SK-N-SH (cell line): ENCODE measurements around the gene GPR179. TPM values are rescaled to one million over a fixed set of nuclear protein-coding genes. Genes with fewer than 3 reads are reported as not detected.

Source experiments
- CTCF ChIA-PET: fragments of 300-600, 350-600 bp; formaldehyde crosslinking; extraction: SDS; loops from one replicate; lab custom pipeline; 2021; lab: Yijun Ruan, JAX
- POLR2A ChIA-PET: fragments of 350-600 bp; sonication (Branson Sonifier 250); formaldehyde crosslinking; extraction: SDS; loops from one replicate; lab custom pipeline; 2020; ENCODE audit warnings: antibody characterized with exemption, inconsistent platforms; lab: Yijun Ruan, JAX
- DNase-seq: peaks from one replicate; pipeline ENCODE4 v3.0.0; 2012
- H2AFZ ChIP-seq: fragments of 200-600 bp; sonication (generic); 2 replicates; pipeline ENCODE4 v1.8.1; 2016; ENCODE audit warnings: antibody characterized with exemption, mild to moderate bottlenecking, low read depth
- H3F3A ChIP-seq: fragments of 200-600 bp; sonication (generic); replicated peaks from 2 replicates; pipeline ENCODE3; 2016; ENCODE audit warnings: antibody characterized with exemption, mild to moderate bottlenecking; ENCODE audit not compliant: insufficient read depth
- H3K27ac ChIP-seq, 2 experiments: fragments of 200-500 bp in 1 of 2; fragments of 200-600 bp in 1 of 2; sonication (Bioruptor generic) in 1 of 2; sonication (generic), shearing (Covaris generic) in 1 of 2; 2 replicates each; pipeline versions ENCODE4 v1.5.1 to v1.6.1; 2014 to 2016; ENCODE audit warnings: low read depth in 2 of 2, inconsistent platforms in 1 of 2, low read length in 1 of 2, mild to moderate bottlenecking in 1 of 2, mixed read lengths in 1 of 2
- H3K27me3 ChIP-seq: fragments of 200-600 bp; sonication (generic), shearing (Covaris generic); 2 replicates; pipeline ENCODE4 v1.6.1; 2016; ENCODE audit warnings: mixed run types; ENCODE audit not compliant: insufficient read depth
- H3K36me3 ChIP-seq, 2 experiments: fragments of 200-500 bp in 1 of 2; fragments of 200-600 bp in 1 of 2; sonication (Bioruptor generic) in 1 of 2; sonication (generic) in 1 of 2; replicated peaks in 1 of 2; 2 replicates each; pipeline versions ENCODE3 to v1.5.1; 2014 to 2016; ENCODE audit warnings: low read length in 1 of 2, mild to moderate bottlenecking in 1 of 2; ENCODE audit not compliant: insufficient read depth in 2 of 2, control insufficient read depth in 1 of 2
- H3K4me1 ChIP-seq, 2 experiments: fragments of 200-500 bp in 1 of 2; fragments of 200-600 bp in 1 of 2; sonication (Bioruptor generic) in 1 of 2; sonication (generic), shearing (Covaris generic) in 1 of 2; 2 replicates each; pipeline versions ENCODE4 v1.5.1 to v1.6.1; 2014 to 2016; ENCODE audit warnings: low read depth in 1 of 2, low read length in 1 of 2, mixed run types in 1 of 2; ENCODE audit not compliant: insufficient read depth in 2 of 2, control insufficient read depth in 1 of 2
- H3K4me2 ChIP-seq: fragments of 200-600 bp; sonication (generic), shearing (Covaris generic); 2 replicates; pipeline ENCODE4 v1.6.1; 2017; ENCODE audit warnings: mixed run types
- H3K4me3 ChIP-seq, 2 experiments: fragments of 200-500 bp in 1 of 2; fragments of 200-600 bp in 1 of 2; sonication (Bioruptor generic) in 1 of 2; sonication (generic), shearing (Covaris generic) in 1 of 2; 2 replicates each; pipeline versions ENCODE4 v1.5.1 to v1.8.1; 2014 to 2016; ENCODE audit warnings: low read depth in 2 of 2, inconsistent platforms in 1 of 2, low read length in 1 of 2, mild to moderate bottlenecking in 1 of 2, mixed read lengths in 1 of 2, moderate library complexity in 1 of 2
- H3K79me2 ChIP-seq: fragments of 200-600 bp; sonication (generic); 2 replicates; pipeline ENCODE4 v1.8.1; 2017; ENCODE audit warnings: mild to moderate bottlenecking; ENCODE audit not compliant: insufficient read depth
- H3K9ac ChIP-seq: fragments of 200-600 bp; sonication (generic); 2 replicates; pipeline ENCODE4 v1.6.1; 2017; ENCODE audit warnings: mixed run types
- H3K9me2 ChIP-seq: fragments of 200-600 bp; sonication (generic); 2 replicates; pipeline ENCODE4 v1.6.1; 2017; ENCODE audit warnings: mixed run types
- H3K9me3 ChIP-seq: fragments of 200-600 bp; sonication (generic); 2 replicates; pipeline ENCODE4 v1.6.1; 2017; ENCODE audit warnings: mixed run types, mild to moderate bottlenecking, moderate library complexity
- H4K20me1 ChIP-seq: fragments of 200-600 bp; sonication (generic); 2 replicates; pipeline ENCODE4 v1.6.1; 2017; ENCODE audit warnings: mild to moderate bottlenecking, mixed run types; ENCODE audit not compliant: insufficient read depth
- CHD2 ChIP-seq: fragments of 150-350 bp; IDR thresholded peaks from 2 replicates; pipeline ENCODE4 v1.6.1; 2018; ENCODE audit warnings: low read length; ENCODE audit not compliant: partially characterized antibody
- CTCF ChIP-seq: fragments of 200-600 bp; sonication (generic); IDR thresholded peaks from 2 replicates; pipeline ENCODE4 v1.6.1; 2017; ENCODE audit warnings: antibody characterized with exemption, mild to moderate bottlenecking, moderate library complexity
- ELF1 ChIP-seq: IDR thresholded peaks from 2 replicates; pipeline ENCODE4 v1.4.0; 2012
- EP300 ChIP-seq, 2 experiments: IDR thresholded peaks; 2 replicates each; pipeline versions ENCODE4 v1.4.0 to v1.6.1; 2012; ENCODE audit warnings: borderline replicate concordance in 1 of 2, low read depth in 1 of 2, low read length in 1 of 2
- FOSL2 ChIP-seq: IDR thresholded peaks from 2 replicates; pipeline ENCODE4 v1.4.0; 2012; ENCODE audit warnings: low read depth, mild to moderate bottlenecking, moderate library complexity, borderline replicate concordance
- FOXJ3 ChIP-seq: sonication (generic); formaldehyde crosslinking; IDR thresholded peaks from 2 replicates; pipeline ENCODE4 v1.5.1; 2020; ENCODE audit warnings: mild to moderate bottlenecking, missing genetic modification reagents
- GABPA ChIP-seq: IDR thresholded peaks from 2 replicates; pipeline ENCODE4 v1.4.0; 2012; ENCODE audit warnings: low read depth, mild to moderate bottlenecking
- IRF3 ChIP-seq: fragments of 150-350 bp; IDR thresholded peaks from 2 replicates; pipeline ENCODE4 v1.6.1; 2016; ENCODE audit warnings: mild to moderate bottlenecking, low read depth, low read length
- JUND ChIP-seq: IDR thresholded peaks from 2 replicates; pipeline ENCODE4 v1.4.0; 2012
- MEF2A ChIP-seq: IDR thresholded peaks from 2 replicates; pipeline ENCODE4 v1.4.0; 2012; ENCODE audit warnings: low read depth, borderline replicate concordance
- MXI1 ChIP-seq: IDR thresholded peaks from 2 replicates; pipeline ENCODE4 v1.6.1; 2012; ENCODE audit warnings: mild to moderate bottlenecking, low read depth, low read length, improper control_type of control experiment
- NRF1 ChIP-seq: IDR thresholded peaks from 2 replicates; pipeline ENCODE4 v1.6.1; 2012; ENCODE audit warnings: low read depth, mild to moderate bottlenecking, low read length
- PBX3 ChIP-seq: IDR thresholded peaks from 2 replicates; pipeline ENCODE4; 2012
- RFX5 ChIP-seq: IDR thresholded peaks from 2 replicates; pipeline ENCODE4 v1.6.1; 2012; ENCODE audit warnings: mild to moderate bottlenecking, improper control_type of control experiment, low read length
- RXRA ChIP-seq: IDR thresholded peaks from 2 replicates; pipeline ENCODE4 v1.4.0; 2012; ENCODE audit warnings: low read depth, mild to moderate bottlenecking, borderline replicate concordance
- SIN3A ChIP-seq: IDR thresholded peaks from 2 replicates; pipeline ENCODE4 v1.6.1; 2012; ENCODE audit warnings: low read depth, mild to moderate bottlenecking, low read length, moderate library complexity, borderline replicate concordance
- TAF1 ChIP-seq: IDR thresholded peaks from 2 replicates; pipeline ENCODE4 v1.6.1; 2012; ENCODE audit warnings: low read depth, mild to moderate bottlenecking, low read length, moderate library complexity, borderline replicate concordance
- TEAD4 ChIP-seq: IDR thresholded peaks from 2 replicates; pipeline ENCODE4 v1.4.0; 2012; ENCODE audit warnings: mild to moderate bottlenecking, borderline replicate concordance; ENCODE audit not compliant: insufficient read depth
- WGBS: methylation state at CpG from one replicate; pipeline ENCODE4 v1.1.6; 2017; ENCODE audit warnings: low lambda C conversion rate; 5-methylcytosine and 5-hydroxymethylcytosine counted together
- polyA plus RNA-seq, 3 experiments: library from polyadenylated mRNA; depleted of rRNA; stranded (reverse); fragments of >200 nt; gene quantifications; 2 replicates each; pipeline ENCODE4 v1.2.3, GENCODE V29; 2012

The GPR179 gene
- polyA plus RNA-seq, 1 of the 3 experiments (the other 2 are of a cell fraction) = 0.02 TPM

GRCh38 chr17:38352245-38353085 is 8.7 kb upstream of the GPR179 start:
- TF ChIP-seq MXI1 (no peak), RFX5 (no peak), IRF3 (no peak)
- H3K4me2 ChIP-seq = peak overlapping the region; percentile 89
- under 1% methylated on average over 23 of the region's 72 CpGs for whole genome bisulfite sequencing
- H3K9me2 ChIP-seq = no peaks in the 10 kb centered on the region
- peak; percentile 62 for DNase-seq
- no peaks in the 10 kb centered on the region for H3K36me3 ChIP-seq
- peaks cover 14% of the 10 kb centered on the region for H3F3A ChIP-seq
- peak overlapping the region; percentile 27 to 43; a peak in 3 of 4 replicates for H3K27ac ChIP-seq
- H4K20me1 ChIP-seq = peaks cover 45% of the 10 kb centered on the region
- no peaks in the 10 kb centered on the region for H3K27me3 ChIP-seq
- ChIA-PET CTCF (interaction anchor here (0.9 to 24.7 kb wide), 7 partner anchors 11 to 157 kb away, joined by 3 to 423 read pairs (median 6); no protein-coding TSS in a partner anchor), POLR2A (interaction anchor here (1.1 to 1.4 kb wide), 3 partner anchors 48 to 62 kb away, joined by 3 to 5 read pairs (median 4); no protein-coding TSS in a partner anchor)
- no peak overlapping the region for H2AFZ ChIP-seq
- peaks cover 53% of the 10 kb centered on the region for H3K79me2 ChIP-seq
- no peaks in the 10 kb centered on the region for H3K9me3 ChIP-seq
- peaks cover 7 to 21% of the 10 kb centered on the region in 2 experiments; a peak in 1 of 4 replicates for H3K4me1 ChIP-seq
- peak overlapping the region; percentile 68 to 77 for H3K4me3 ChIP-seq
- H3K9ac ChIP-seq = peak overlapping the region; percentile 78

- Histone ChIP-seq H3K27ac (peak within 1 kb of the TSS; percentile 58 to 70), H3K4me2 (peak within 1 kb of the TSS; percentile 89), H3K79me2 (peaks cover 45% of the 10 kb centered on the region), H4K20me1 (peaks cover 39% of the 10 kb centered on the region), H3K27me3 (no peaks in the 10 kb centered on the region), H3K36me3 (no peaks in the 10 kb centered on the region), H3F3A (peaks cover 14% of the 10 kb centered on the region), H3K9me2 (no peaks in the 10 kb centered on the region), H2AFZ (peak within 1 kb of the TSS; percentile 84), H3K9ac (peak within 1 kb of the TSS; percentile 78), H3K4me3 (peak within 1 kb of the TSS; percentile 68 to 77), H3K9me3 (no peaks in the 10 kb centered on the region), H3K4me1 (peaks cover 7 to 15% of the 10 kb centered on the region in 2 experiments; a peak in 1 of 4 replicates)
- CTCF ChIA-PET = interaction anchor here (1.0 to 24.7 kb wide), 5 partner anchors 21 to 92 kb away, joined by 3 to 423 read pairs (median 6); no protein-coding TSS in a partner anchor
- POLR2A ChIA-PET = interaction anchor here (0.6 to 1.6 kb wide), 6 partner anchors 10 to 68 kb away, joined by 4 to 7 read pairs (median 4); no protein-coding TSS in a partner anchor
- DNase-seq = peak; percentile 96
- 12% methylated on average over 25 of the region's 84 CpGs for WGBS
- TF ChIP-seq TEAD4 = no peak
- peak; percentile 58 for TF ChIP-seq CHD2
- TF ChIP-seq GABPA = peak; percentile 72
- no peak for TF ChIP-seq TAF1
- peak; percentile 26; the same call in 1 of the 2 replicates for TF ChIP-seq NRF1
- TF ChIP-seq EP300 (IDR thresholded peaks at IDR 0.05; ENCODE audit: borderline replicate concordance in 1 of 2, low read depth in 1 of 2, low read length in 1 of 2) = no peak; a peak in 1 of 4 replicates
- no peak for TF ChIP-seq RXRA
- peak; percentile 27; the same call in 1 of the 2 replicates for TF ChIP-seq PBX3
- TF ChIP-seq CTCF = no peak
- TF ChIP-seq FOXJ3 = no peak
- TF ChIP-seq IRF3 = no peak
- TF ChIP-seq FOSL2 = no peak
- TF ChIP-seq JUND = no peak
- TF ChIP-seq MEF2A = no peak
- TF ChIP-seq SIN3A = no peak
- TF ChIP-seq MXI1 = peak; percentile 82; the same call in 1 of the 2 replicates
- TF ChIP-seq ELF1 = 0 out of 2 replicates have a peak, but pooled peaks have one; percentile 34
Measured at GRCh38 chr17:38351412-38352222, 7.9 kb upstream of the GPR179 start, which contains the start of gene SOCS7. SOCS7 (plus strand) TSS chr17:38351844; CDS start chr17:38352053, 209 bp downstream.
